GM12891 (cell line): ENCODE results near the gene ARID3C.

Source experiments
- PAX5 ChIP-seq: IDR thresholded peaks from 2 replicates; pipeline ENCODE4 v1.6.1; 2011; ENCODE audit warnings: low read length, moderate library complexity, mild to moderate bottlenecking; ENCODE audit not compliant: insufficient read depth, severe bottlenecking
- POLR2A ChIP-seq: IDR thresholded peaks from 2 replicates; pipeline ENCODE4 v1.6.1; 2011; ENCODE audit warnings: low read depth, low read length, control low read depth
- POLR2AphosphoS5 ChIP-seq: IDR thresholded peaks from 2 replicates; pipeline ENCODE4 v1.6.1; 2011; ENCODE audit warnings: low read depth, low read length, control low read depth
- POU2F2 ChIP-seq: IDR thresholded peaks from 2 replicates; pipeline ENCODE4 v1.6.1; 2011; ENCODE audit warnings: low read depth, mild to moderate bottlenecking, control low read depth, low read length, moderate library complexity
- SPI1 ChIP-seq: IDR thresholded peaks from 2 replicates; pipeline ENCODE4 v1.6.1; 2011; ENCODE audit warnings: low read depth, low read length, control low read depth
- TAF1 ChIP-seq: IDR thresholded peaks from 2 replicates; pipeline ENCODE4 v1.6.1; 2011; ENCODE audit warnings: low read depth, low read length, control low read depth

DNA sequence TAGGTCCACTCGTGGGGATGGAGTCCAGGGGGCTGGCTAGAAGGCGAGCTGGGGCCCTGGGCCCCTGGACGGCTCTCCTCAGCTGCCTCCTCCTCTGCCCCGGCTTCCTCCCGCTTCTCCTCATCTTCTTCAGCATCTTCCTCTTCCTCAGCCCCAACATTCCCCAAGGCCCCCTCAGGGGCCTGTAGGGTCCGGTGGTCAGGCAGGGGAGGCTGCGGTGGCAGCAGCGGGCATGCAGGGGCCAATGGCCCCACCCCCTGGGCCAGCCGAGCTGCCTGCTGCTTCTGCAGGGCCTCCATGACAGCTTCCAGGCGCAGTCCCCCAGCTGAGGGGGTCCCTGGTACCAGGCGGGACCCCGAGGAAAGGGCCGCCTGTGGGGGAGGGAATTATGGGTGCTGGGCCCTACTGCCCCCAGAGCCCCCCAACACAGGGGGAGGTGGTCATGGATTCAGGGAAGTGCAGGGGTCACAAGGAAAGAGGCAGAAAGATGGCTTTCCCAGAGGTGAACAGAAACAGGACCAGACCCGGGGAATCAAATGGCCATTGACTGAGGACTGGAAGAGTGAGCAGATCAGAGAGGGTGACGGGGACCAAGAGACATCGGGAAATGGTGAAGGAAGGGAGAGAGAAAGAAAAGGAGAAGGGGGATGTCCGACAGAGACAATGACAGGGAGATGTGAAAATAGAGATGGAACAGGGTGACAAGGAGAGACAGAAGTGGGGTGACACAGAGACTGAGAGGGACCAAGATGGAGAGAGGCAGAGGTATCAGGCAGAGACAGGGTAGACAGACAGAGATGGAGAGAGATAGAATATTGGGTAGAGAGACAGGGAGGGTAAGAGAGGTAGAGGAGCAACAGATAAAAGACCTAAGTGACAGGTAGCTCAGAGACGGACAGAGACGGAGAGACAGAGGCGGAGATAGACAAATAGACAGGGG, 880 bp downstream of the ARID3C start:
- no peak for TF ChIP-seq POU2F2
- TF ChIP-seq POLR2AphosphoS5: no peak
- no peak for TF ChIP-seq SPI1
- no peak for TF ChIP-seq TAF1
- TF ChIP-seq POLR2A: no peak
- no peak for TF ChIP-seq PAX5
